Keratinocyte (primary cell): ENCODE results near the gene UBE2L5. TPM values are rescaled to one million over a fixed set of nuclear protein-coding genes. Genes with fewer than 3 reads are reported as not detected.

Experiments used
- DNase-seq: peaks from one replicate; pipeline ENCODE4 v3.0.0-alpha.2; 2011; ENCODE audit warnings: low read depth, missing footprints, low spot score
- FAIRE-seq: peaks from 2 replicates; lab custom pipeline; 2011; peaks lifted over from hg19 to GRCh38; lab: Jason Lieb, UNC
- H2AFZ ChIP-seq: 2 replicates; pipeline ENCODE4 v1.6.0; 2012; ENCODE audit warnings: low read length, control low read depth, inconsistent platforms; ENCODE audit not compliant: control insufficient read depth
- H3K27ac ChIP-seq: 2 replicates; pipeline ENCODE4 v1.5.1; 2011; ENCODE audit warnings: low read length; ENCODE audit not compliant: control insufficient read depth, insufficient read depth
- H3K27me3 ChIP-seq: 3 replicates; pipeline ENCODE4 v1.6.0; 2011; ENCODE audit warnings: low read length; ENCODE audit not compliant: control insufficient read depth, insufficient read depth; ENCODE audit errors: extremely low read depth
- H3K36me3 ChIP-seq, 2 experiments: 2 replicates in 1 of 2; 3 replicates in 1 of 2; pipeline ENCODE4 v1.5.1; 2011; ENCODE audit warnings: low read length in 2 of 2, mild to moderate bottlenecking in 1 of 2; ENCODE audit not compliant: control insufficient read depth in 2 of 2, insufficient read depth in 2 of 2; ENCODE audit errors: extremely low read depth in 1 of 2
- H3K4me1 ChIP-seq: 3 replicates; pipeline ENCODE4 v1.5.1; 2011; ENCODE audit warnings: low read length; ENCODE audit not compliant: control insufficient read depth, insufficient read depth; ENCODE audit errors: extremely low read depth
- H3K4me2 ChIP-seq: 3 replicates; pipeline ENCODE4 v1.6.0; 2011; ENCODE audit warnings: low read depth, low read length; ENCODE audit not compliant: control insufficient read depth, insufficient read depth; ENCODE audit errors: extremely low read depth
- H3K4me3 ChIP-seq, 3 experiments: fragments of 200-600 bp in 1 of 3; sonication (generic) in 1 of 3; 2 replicates in 2 of 3; 3 replicates in 1 of 3; pipeline ENCODE4 v1.5.1; 2011 to 2016; ENCODE audit warnings: low read length in 3 of 3, mild to moderate bottlenecking in 3 of 3, control low read depth in 2 of 3, inconsistent platforms in 1 of 3, low read depth in 1 of 3, mixed read lengths in 1 of 3, mixed run types in 1 of 3, moderate library complexity in 1 of 3; ENCODE audit not compliant: control insufficient read depth in 2 of 3, insufficient read depth in 2 of 3; ENCODE audit errors: extremely low read depth in 1 of 3
- H3K79me2 ChIP-seq: 2 replicates; pipeline ENCODE4 v1.6.0; 2012; ENCODE audit warnings: low read length; ENCODE audit not compliant: control insufficient read depth, insufficient read depth
- H3K9ac ChIP-seq: 3 replicates; pipeline ENCODE4 v1.6.0; 2011; ENCODE audit warnings: low read length; ENCODE audit not compliant: control insufficient read depth, insufficient read depth; ENCODE audit errors: extremely low read depth
- H3K9me1 ChIP-seq: 3 replicates; pipeline ENCODE4 v1.6.0; 2011; ENCODE audit warnings: low read length; ENCODE audit not compliant: control insufficient read depth, insufficient read depth; ENCODE audit errors: extremely low read depth
- H3K9me3 ChIP-seq: 2 replicates; pipeline ENCODE4 v1.5.1; 2012; ENCODE audit warnings: low read depth, low read length; ENCODE audit not compliant: control insufficient read depth
- H4K20me1 ChIP-seq: 3 replicates; pipeline ENCODE4 v1.6.0; 2011; ENCODE audit warnings: low read length; ENCODE audit not compliant: control insufficient read depth, insufficient read depth; ENCODE audit errors: extremely low read depth
- EZH2 ChIP-seq: IDR thresholded peaks from one replicate; pipeline ENCODE4 v1.6.1; 2012; ENCODE audit warnings: inconsistent platforms, mild to moderate bottlenecking, low read length, moderate library complexity
- dilution Hi-C: fragments of 300-500 bp; cut with MboI; formaldehyde crosslinking; loops from one replicate; pipeline ENCODE4 v1.7.0; 2020; ENCODE audit warnings: low sequenced_read_pairs; ENCODE audit not compliant: extremely low pct_ligation_motif_present
- polyA plus RNA-seq, 5 experiments: library from polyadenylated mRNA; depleted of rRNA in 3 of 5; stranded (reverse) in 3 of 5; stranded (forward) in 1 of 5; unstranded in 1 of 5; fragments of >200 nt; gene quantifications; 1 replicate in 1 of 5; 2 replicates in 3 of 5; 3 replicates in 1 of 5; pipeline versions ENCODE4 v1.2.1 to v1.2.3, GENCODE V29; 2011 to 2012; ENCODE audit warnings: missing spikeins in 2 of 5, low read depth in 1 of 5, low replicate concordance in 1 of 5
- TF ChIP-seq, protein P1 (sequence below), 3 experiments: IDR thresholded peaks in 1 of 3; conservative IDR thresholded peaks in 1 of 3; optimal IDR thresholded peaks in 1 of 3; 2 replicates in 2 of 3; 3 replicates in 1 of 3; pipeline versions ENCODE3 to v1.5.1; 2011; ENCODE audit warnings: low read length in 3 of 3, mild to moderate bottlenecking in 3 of 3, moderate library complexity in 2 of 3, control low read depth in 1 of 3, inconsistent platforms in 1 of 3; ENCODE audit not compliant: insufficient read depth in 2 of 3; ENCODE audit errors: extremely low read depth in 1 of 3

Gene UBE2L5
- polyA plus RNA-seq, 1 donor (not counting 4 experiments of a cell fraction or from before 2014, with no cell fraction given) = 0.38 TPM

DNA sequence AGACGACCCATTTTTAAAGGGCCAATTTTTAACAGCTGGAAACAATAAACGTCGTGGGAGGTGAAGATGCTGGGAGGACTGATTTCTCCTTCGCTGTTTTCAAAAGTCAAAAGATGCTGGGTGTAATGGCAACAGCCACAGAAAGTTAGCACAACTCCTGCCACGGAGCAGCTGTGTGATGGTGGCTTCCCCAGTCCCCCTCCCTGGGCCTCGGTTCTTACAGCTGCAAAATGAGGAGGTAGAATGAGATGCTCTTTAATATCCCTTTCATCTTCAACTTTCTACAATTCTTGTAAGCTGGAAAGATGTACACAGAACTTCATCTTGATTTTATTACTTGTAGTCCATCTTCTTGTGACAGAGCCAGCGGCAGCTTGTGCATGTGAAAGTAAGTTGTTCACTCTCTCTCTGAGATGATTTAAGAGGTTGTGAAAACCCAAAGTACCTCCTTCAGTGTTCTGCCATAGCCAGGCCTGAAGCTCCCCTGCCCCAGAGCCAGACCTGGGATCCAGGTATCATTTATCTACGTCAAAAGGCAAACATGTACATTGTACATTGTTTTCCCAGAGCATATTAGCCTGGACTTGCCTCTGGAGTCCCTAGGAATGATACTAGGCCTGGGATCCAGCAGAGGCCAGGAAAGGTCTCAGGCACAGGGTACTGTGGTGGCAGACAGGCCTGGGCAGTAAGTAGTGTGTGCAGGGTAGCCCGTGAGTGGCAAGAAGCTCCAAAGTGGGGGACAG lies 3.4 kb upstream of the UBE2L5 start:
- Histone ChIP-seq H3K36me3 (no peaks in the 10 kb centered on the region), H3K27me3 (no peaks in the 10 kb centered on the region), H3K27ac (no peak overlapping the region), H3K4me1 (peaks cover 25% of the 10 kb centered on the region), H4K20me1 (no peaks in the 10 kb centered on the region), H3K4me2 (peak overlapping the region; percentile 29), H3K9me1 (no peaks in the 10 kb centered on the region), H2AFZ (peak overlapping the region; percentile 58), H3K79me2 (no peaks in the 10 kb centered on the region), H3K9me3 (no peaks in the 10 kb centered on the region), H3K4me3 (no peak overlapping the region), H3K9ac (no peak overlapping the region)
- TF ChIP-seq, protein P1, sequence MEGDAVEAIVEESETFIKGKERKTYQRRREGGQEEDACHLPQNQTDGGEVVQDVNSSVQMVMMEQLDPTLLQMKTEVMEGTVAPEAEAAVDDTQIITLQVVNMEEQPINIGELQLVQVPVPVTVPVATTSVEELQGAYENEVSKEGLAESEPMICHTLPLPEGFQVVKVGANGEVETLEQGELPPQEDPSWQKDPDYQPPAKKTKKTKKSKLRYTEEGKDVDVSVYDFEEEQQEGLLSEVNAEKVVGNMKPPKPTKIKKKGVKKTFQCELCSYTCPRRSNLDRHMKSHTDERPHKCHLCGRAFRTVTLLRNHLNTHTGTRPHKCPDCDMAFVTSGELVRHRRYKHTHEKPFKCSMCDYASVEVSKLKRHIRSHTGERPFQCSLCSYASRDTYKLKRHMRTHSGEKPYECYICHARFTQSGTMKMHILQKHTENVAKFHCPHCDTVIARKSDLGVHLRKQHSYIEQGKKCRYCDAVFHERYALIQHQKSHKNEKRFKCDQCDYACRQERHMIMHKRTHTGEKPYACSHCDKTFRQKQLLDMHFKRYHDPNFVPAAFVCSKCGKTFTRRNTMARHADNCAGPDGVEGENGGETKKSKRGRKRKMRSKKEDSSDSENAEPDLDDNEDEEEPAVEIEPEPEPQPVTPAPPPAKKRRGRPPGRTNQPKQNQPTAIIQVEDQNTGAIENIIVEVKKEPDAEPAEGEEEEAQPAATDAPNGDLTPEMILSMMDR (optimal IDR thresholded peaks at IDR 0.05 in 1 of 3, IDR thresholded peaks at IDR 0.05 in 1 of 3, conservative IDR thresholded peaks at IDR 0.05 in 1 of 3; ENCODE audit: extremely low read depth in 1 of 3, insufficient read depth in 2 of 3, low read length in 3 of 3) = no peak
- TF ChIP-seq EZH2 = no peak
- dilution Hi-C loops = no loop called here
- FAIRE-seq (peak; percentile 64), DNase-seq (no peak)

GRCh38 chr13:30421093-30422053 lies 920 bp upstream of the UBE2L5 start:
- DNase-seq (no peak), FAIRE-seq (peak; percentile 65)
- H3K27ac ChIP-seq = peak overlapping the region; percentile 71
- TF ChIP-seq, protein P1 (optimal IDR thresholded peaks at IDR 0.05 in 1 of 3, IDR thresholded peaks at IDR 0.05 in 1 of 3, conservative IDR thresholded peaks at IDR 0.05 in 1 of 3; ENCODE audit: extremely low read depth in 1 of 3, insufficient read depth in 2 of 3, low read length in 3 of 3) = no peak
- TF ChIP-seq EZH2 = no peak
- no peaks in the 10 kb centered on the region for H3K36me3 ChIP-seq
- peak overlapping the region; percentile 78 for H3K9ac ChIP-seq
- no peaks in the 10 kb centered on the region for H3K9me3 ChIP-seq
- H4K20me1 ChIP-seq = no peaks in the 10 kb centered on the region
- peak overlapping the region; percentile 46 to 79 (median 73) for H3K4me3 ChIP-seq
- dilution Hi-C loops = no loop called here
- no peaks in the 10 kb centered on the region for H3K27me3 ChIP-seq
- no peaks in the 10 kb centered on the region for H3K79me2 ChIP-seq
- H3K4me2 ChIP-seq = peak overlapping the region; percentile 96
- peaks cover 25% of the 10 kb centered on the region for H3K4me1 ChIP-seq
- peak overlapping the region; percentile 89 for H2AFZ ChIP-seq
- H3K9me1 ChIP-seq = no peaks in the 10 kb centered on the region
